Mucosa of descending colon (tissue), 3 donors: ENCODE data around the gene GNB1L. TPM values are rescaled to one million over a fixed set of nuclear protein-coding genes. Genes with fewer than 3 reads are reported as not detected.

ENCODE experiments used
- ATAC-seq: fragments of 200-7000 bp; cut with Tn5 transposase; one replicate; pipeline ENCODE4 v1.9.1; 2020; ENCODE audit warnings: mild to moderate bottlenecking, moderate library complexity
- DNase-seq, 3 donors: peaks; one replicate each; pipeline ENCODE4 v3.0.0-alpha.2; 2020
- H3K36me3 ChIP-seq: fragments of 200-600 bp; one replicate; pipeline ENCODE4 v1.8.0; 2021; ENCODE audit warnings: low read depth, mild to moderate bottlenecking
- H3K4me1 ChIP-seq: fragments of 200-600 bp; one replicate; pipeline ENCODE4 v1.8.0; 2021; ENCODE audit warnings: low read depth, mild to moderate bottlenecking
- H3K4me3 ChIP-seq: fragments of 200-600 bp; one replicate; pipeline ENCODE4 v1.8.0; 2021; ENCODE audit warnings: mild to moderate bottlenecking
- H3K9me3 ChIP-seq: fragments of 200-600 bp; one replicate; pipeline ENCODE4 v1.8.0; 2021; ENCODE audit warnings: mild to moderate bottlenecking
- intact Hi-C, 2 donors: fragments of 100-400 bp; cut with DNase I in 1 of 2; cut with micrococcal nuclease in 1 of 2; formaldehyde crosslinking; loops; one replicate each; pipeline versions ENCODE4 v1.11.0 to v1.11.1; 2022; cut with DNase I, micrococcal nuclease
- total RNA-seq, 3 donors: library from RNA; stranded (reverse); fragmentation: NEBNext Ultra II Directional in 2 of 3; extraction: Animal tissue kit (Norgen Biotek cat#: 25700) in 2 of 3; gene quantifications; one replicate each; pipeline versions ENCODE4 v1.2.1 to v1.2.4, GENCODE V29; 2021 to 2023
- TF ChIP-seq, protein P1 (sequence below): fragments of 200-600 bp; IDR thresholded peaks from one replicate; pipeline ENCODE4 v1.8.0; 2022; ENCODE audit warnings: antibody characterized with exemption, mild to moderate bottlenecking
- donor health status: DM: no; HTN: no; CAD: no; lungs with moderate emphysema.
- donor health status: DM: no; HTN: no; CAD: no.
- donor health status: DM: no; HTN: yes; CAD: no.

GNB1L gene
- total RNA-seq, 3 donors from 2014 or later: 2.7 to 4.7 (median 3.4) TPM

DNA sequence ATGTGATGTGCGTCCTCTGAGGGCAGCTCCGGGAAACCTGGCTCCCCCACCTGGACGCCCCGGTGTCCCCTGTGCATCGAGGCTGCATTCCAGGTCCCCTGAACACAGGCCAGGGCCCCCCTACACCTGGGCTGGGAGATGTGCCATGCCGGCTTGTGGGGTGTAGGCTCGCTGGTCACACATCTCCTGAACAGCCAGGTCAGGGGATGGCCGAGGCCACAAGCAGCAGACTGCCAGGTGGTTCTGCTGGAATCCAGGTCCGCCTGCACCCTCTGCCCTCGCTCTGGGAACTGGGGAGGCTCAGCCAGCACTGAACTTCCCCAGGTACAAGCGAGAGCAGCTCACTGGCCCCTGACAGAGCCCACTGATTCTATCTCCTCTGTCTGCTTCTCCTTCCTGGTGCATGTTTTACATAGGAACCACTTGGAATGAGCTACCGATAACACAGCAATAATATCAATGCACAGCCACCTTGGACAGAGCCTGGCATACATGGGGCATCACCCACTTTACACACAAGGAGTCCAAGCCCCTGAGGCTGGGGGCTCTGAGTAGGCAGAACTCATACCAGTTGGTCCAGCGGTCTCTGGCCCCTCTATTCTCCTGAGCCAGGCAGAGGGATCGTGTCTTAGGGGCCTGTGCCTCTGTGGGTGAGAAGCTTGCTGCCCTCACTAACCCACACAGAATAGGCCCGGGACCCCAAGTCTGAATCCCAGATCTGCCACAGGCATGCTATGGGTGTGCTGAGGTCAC, 47.3 kb downstream of the GNB1L start:
- intact Hi-C loops: no loop called here
- TF ChIP-seq, protein P1, sequence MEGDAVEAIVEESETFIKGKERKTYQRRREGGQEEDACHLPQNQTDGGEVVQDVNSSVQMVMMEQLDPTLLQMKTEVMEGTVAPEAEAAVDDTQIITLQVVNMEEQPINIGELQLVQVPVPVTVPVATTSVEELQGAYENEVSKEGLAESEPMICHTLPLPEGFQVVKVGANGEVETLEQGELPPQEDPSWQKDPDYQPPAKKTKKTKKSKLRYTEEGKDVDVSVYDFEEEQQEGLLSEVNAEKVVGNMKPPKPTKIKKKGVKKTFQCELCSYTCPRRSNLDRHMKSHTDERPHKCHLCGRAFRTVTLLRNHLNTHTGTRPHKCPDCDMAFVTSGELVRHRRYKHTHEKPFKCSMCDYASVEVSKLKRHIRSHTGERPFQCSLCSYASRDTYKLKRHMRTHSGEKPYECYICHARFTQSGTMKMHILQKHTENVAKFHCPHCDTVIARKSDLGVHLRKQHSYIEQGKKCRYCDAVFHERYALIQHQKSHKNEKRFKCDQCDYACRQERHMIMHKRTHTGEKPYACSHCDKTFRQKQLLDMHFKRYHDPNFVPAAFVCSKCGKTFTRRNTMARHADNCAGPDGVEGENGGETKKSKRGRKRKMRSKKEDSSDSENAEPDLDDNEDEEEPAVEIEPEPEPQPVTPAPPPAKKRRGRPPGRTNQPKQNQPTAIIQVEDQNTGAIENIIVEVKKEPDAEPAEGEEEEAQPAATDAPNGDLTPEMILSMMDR: no peak

DNA sequence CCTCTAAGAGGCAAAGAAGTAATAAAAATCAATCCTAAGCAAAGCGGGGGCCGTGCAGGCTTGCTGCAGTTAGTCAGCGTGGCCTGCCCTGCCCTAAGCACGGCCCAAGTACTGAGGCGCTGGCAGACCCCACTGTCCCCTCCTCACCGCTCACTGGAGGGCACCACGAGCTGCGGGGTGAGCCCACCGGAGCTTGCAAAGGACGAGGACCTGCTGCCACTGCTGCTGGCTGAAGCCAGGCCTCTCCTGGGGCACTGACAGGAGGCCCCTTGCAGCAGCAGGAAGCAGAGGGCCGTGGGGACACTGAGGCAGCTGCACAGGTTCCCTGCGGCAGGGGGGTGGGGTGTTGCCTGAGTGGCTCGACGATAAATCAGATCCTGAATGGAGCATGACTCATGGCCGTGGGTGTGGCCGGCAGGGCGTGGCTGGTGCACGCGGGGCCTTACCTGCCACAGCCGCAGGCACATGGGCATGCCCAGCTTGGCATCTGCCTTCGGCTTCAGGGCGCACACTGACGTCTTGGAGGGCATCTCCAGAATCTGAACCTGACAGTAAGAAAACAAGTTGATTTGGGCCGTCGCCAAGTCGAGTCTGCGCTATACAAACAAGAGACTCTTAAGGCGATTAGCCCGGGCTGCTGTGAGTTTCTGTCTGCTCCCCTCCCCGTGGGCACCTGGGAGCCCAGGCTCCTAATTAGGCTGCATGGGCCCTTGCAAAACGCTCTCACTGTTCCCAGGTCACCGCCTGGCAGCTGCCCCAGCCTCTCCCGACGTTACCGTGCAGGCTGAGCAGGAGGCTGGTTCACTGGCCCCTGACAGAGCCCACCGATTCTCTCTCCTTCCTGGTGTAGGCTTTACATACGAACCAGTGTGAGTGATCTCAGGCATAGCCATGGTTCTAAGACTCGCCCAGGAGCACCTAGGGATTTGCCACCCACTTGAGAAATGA, 48.2 kb downstream of the GNB1L start:
- ATAC-seq (peak; percentile 98), DNase-seq (peak; percentile 89 to 94 (median 93))
- intact Hi-C loops: no loop called here

More for the DNA sequence above, 47.3 kb downstream of the GNB1L start:
- no peak for ATAC-seq
- Histone ChIP-seq H3K4me1 (peaks cover 7% of the 10 kb centered on the region), H3K36me3 (no peaks in the 10 kb centered on the region), H3K4me3 (no peak overlapping the region), H3K9me3 (no peaks in the 10 kb centered on the region)
- peak in 1 of 3 donors; percentile 48 for DNase-seq

DNA sequence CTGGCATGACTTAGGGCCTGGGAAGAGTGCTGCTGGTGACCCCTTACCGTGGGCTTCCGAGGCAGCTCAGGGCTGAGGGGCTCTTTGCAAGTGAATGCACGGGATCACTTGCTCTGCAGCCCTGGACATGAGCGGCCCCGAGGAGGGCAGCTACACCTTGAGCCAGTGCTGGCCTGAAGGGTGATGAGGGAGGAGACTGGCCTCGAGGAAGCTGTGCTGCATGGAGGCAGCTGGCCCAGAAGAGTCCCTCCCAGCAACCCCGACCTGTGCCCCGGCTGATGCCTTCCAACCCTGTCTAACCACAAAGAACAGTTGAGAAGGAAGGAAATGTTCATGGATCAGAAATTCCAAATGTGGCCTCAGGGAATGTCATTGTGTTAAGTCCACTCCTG, 48.9 kb downstream of the GNB1L start:
- Histone ChIP-seq H3K9me3 (no peaks in the 10 kb centered on the region), H3K36me3 (no peaks in the 10 kb centered on the region), H3K4me3 (no peak overlapping the region), H3K4me1 (peaks cover 7% of the 10 kb centered on the region)
- ATAC-seq: no peak
- TF ChIP-seq, protein P1: no peak
- intact Hi-C loops: no loop called here
- DNase-seq: no peak

More for the DNA sequence above, 48.2 kb downstream of the GNB1L start:
- H3K4me3 ChIP-seq: no peak overlapping the region
- H3K36me3 ChIP-seq: no peaks in the 10 kb centered on the region
- TF ChIP-seq, protein P1: no peak
- H3K4me1 ChIP-seq: peaks cover 7% of the 10 kb centered on the region
- H3K9me3 ChIP-seq: no peaks in the 10 kb centered on the region

DNA sequence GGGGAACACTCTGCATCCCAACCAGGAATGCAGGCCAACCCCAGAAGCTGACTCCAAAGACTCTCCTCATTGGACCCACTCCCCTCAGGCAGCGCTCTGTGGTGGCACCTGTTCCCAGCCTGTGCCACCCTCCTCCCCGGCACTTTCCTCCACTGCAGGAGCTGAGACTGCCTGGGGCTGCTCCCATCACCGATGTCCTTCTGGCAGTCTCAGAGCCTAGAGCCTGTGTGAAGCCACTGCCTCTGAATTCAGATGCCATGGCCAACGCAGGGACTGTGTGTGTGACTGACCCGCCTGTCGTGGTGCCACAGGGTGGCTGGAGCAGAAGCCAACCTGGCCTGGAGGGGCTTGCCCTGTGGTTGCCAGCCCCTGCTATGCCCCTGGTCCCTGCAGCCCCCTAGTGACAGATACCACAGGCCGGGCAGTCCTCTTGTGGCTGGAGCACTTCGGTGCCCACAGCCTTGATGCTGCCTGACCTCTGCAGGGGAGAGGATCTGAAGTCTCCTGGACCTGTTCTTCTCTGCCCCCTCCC, 50.9 kb downstream of the GNB1L start:
- DNase-seq (no peak), ATAC-seq (no peak)
- TF ChIP-seq, protein P1: no peak
- Histone ChIP-seq H3K4me3 (no peak overlapping the region), H3K36me3 (no peaks in the 10 kb centered on the region), H3K4me1 (peaks cover 7% of the 10 kb centered on the region), H3K9me3 (no peaks in the 10 kb centered on the region)
- intact Hi-C loops: no loop called here

DNA sequence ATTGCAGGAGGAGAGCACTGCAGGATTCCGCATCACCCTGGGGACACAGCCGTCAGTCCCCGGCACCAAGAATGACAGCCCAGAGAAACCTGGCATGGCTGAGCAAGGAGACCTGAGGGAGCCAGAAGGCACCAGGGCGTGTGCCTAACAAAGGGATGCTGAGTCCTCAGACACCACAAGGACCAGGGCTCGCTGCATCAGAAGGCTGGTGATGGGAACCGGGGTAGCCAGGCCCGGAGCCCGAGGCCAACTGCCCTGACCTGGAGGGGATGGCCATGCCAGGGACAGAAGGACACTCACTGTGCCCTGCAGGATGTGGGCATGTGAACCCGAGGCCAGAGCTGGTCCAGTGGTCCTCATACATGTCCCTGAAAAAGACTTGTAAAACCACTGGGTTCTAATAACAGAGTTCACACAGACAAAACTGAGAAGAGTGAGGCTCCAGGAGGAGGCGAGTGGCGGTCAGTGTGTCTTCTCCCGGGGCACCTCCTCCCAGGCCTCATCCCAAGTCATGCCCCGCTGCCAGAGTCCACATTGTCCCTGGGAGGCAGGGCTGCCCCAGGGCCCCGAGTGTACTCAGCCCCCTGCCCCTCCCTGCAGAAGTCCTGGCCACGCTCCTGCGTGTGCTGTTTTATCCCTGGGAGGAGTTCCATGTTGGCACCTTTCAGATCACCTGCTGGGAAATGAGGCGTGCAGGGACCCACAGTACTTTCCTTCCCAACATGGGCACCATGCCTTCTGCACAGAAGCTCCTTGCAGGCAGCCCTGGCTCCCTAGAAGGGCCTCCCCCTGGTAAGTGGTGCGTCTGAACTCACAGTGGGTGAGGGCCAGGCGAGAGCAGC, 51.6 kb downstream of the GNB1L start:
- intact Hi-C loops: no loop called here
- no peak for DNase-seq
- no peak for ATAC-seq
- Histone ChIP-seq H3K36me3 (no peaks in the 10 kb centered on the region), H3K4me3 (no peak overlapping the region), H3K9me3 (no peaks in the 10 kb centered on the region), H3K4me1 (peaks cover 7% of the 10 kb centered on the region)
- TF ChIP-seq, protein P1: no peak
